Epithelial cell of esophagus (primary cell): Measurements from ENCODE around the gene STX1B.

Experiments used
- DNase-seq: peaks from one replicate; pipeline ENCODE4 v3.0.0; 2010; ENCODE audit warnings: low read depth
- H3K4me3 ChIP-seq: 2 replicates; pipeline ENCODE4 v1.5.1; 2011; ENCODE audit warnings: mild to moderate bottlenecking, low read length, control low read depth
- TF ChIP-seq, protein P1 (sequence below): IDR thresholded peaks from 2 replicates; pipeline ENCODE4 v1.5.1; 2011; ENCODE audit warnings: low read depth, mild to moderate bottlenecking, low read length, control low read depth, inconsistent platforms; ENCODE audit not compliant: insufficient read depth; ENCODE audit errors: missing control alignments

The STX1B gene

DNA sequence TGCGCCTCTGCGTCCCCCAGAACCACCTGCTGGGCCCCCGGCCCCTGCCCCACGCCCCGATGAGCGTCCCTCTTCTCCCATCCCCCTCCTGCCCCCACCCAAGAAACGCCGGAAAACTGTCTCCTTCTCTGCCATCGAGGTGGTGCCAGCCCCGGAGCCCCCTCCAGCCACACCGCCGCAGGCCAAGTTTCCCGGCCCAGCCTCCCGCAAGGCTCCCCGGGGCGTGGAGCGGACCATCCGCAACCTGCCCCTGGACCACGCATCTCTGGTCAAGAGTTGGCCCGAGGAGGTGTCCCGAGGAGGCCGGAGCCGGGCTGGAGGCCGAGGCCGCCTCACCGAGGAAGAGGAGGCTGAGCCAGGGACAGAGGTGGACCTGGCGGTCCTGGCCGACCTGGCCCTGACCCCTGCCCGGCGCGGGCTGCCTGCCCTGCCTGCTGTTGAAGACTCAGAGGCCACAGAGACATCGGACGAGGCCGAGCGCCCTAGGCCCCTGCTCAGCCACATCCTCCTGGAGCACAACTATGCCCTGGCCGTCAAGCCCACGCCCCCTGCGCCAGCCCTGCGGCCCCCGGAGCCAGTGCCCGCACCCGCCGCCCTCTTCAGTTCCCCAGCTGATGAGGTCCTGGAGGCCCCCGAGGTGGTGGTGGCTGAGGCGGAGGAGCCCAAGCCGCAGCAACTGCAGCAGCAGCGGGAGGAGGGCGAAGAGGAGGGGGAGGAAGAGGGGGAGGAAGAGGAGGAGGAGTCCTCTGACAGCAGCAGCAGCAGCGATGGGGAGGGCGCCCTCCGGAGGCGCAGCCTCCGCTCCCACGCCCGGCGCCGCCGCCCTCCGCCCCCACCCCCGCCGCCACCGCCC is 31.0 kb downstream of the STX1B start:
- DNase-seq = no peak
- TF ChIP-seq, protein P1, sequence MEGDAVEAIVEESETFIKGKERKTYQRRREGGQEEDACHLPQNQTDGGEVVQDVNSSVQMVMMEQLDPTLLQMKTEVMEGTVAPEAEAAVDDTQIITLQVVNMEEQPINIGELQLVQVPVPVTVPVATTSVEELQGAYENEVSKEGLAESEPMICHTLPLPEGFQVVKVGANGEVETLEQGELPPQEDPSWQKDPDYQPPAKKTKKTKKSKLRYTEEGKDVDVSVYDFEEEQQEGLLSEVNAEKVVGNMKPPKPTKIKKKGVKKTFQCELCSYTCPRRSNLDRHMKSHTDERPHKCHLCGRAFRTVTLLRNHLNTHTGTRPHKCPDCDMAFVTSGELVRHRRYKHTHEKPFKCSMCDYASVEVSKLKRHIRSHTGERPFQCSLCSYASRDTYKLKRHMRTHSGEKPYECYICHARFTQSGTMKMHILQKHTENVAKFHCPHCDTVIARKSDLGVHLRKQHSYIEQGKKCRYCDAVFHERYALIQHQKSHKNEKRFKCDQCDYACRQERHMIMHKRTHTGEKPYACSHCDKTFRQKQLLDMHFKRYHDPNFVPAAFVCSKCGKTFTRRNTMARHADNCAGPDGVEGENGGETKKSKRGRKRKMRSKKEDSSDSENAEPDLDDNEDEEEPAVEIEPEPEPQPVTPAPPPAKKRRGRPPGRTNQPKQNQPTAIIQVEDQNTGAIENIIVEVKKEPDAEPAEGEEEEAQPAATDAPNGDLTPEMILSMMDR = no peak
- no peak overlapping the region for H3K4me3 ChIP-seq

GRCh38 chr16:30977502-30977901 is 32.9 kb downstream of the STX1B start:
- no peak overlapping the region for H3K4me3 ChIP-seq
- TF ChIP-seq, protein P1 = peak; percentile 14
- no peak for DNase-seq

DNA sequence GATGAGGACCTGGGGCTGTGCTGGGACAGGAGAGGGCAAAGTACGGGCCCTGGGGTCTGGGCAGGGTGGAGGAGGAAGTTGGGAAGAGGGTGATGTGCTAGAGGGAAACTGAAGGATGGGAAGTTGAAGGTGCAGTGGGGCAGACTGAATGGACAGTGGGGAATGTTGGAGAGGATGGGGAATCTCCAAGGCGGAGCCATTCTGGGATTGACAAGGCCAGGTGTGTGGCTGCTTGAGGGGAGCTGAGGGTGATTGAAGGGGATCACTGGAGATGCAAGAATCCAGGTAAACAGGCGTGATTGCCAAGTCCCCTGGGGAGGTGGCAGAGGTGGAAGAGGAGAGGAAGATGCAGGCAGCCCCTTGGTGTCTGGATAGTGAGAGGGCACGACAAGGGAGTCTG is 34.0 kb downstream of the STX1B start:
- TF ChIP-seq, protein P1 = no peak
- no peak overlapping the region for H3K4me3 ChIP-seq
- DNase-seq = no peak

DNA sequence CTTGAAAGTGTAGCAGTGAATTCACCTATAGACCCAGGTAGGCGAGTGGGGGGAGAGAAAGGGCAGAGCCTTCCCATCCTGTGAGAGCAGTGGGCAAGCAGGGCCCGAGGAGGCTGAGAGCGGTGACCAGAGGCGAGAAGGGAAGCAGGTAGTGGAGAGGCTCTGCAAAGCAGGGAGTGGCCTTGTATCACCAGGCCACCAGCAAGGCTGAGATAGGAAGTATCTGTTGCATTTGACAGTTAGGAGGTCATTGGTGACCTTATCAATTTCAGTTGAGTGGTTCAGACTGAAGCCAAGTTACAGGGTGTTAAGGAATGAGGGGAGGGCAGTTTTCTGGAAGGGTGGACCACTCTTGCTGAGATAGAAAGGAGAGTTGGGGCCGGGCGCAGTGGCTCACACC is 36.1 kb downstream of the STX1B start:
- no peak for DNase-seq
- no peak overlapping the region for H3K4me3 ChIP-seq
- TF ChIP-seq, protein P1 = no peak

DNA sequence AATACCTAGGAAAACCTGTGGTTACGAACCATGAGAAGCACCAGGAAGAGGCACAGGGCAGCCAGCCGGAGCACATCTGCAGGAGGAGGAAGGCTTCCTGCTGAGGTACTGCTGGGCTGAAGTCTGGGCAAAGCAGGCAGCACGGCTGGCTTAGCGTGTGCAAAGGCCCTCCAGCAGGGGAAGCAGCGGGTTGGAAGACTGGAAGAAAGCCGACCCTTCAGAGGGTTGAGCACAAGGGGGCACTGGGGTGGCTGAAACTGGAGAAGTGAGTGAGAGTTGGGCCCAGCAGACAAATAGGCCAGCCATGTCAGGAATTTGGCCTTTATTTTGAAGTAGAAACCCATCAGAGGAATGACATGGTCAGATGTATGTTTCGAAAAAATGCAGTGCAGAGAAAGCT is 37.6 kb downstream of the STX1B start:
- TF ChIP-seq, protein P1 = no peak
- H3K4me3 ChIP-seq = no peak overlapping the region
- DNase-seq = no peak

DNA sequence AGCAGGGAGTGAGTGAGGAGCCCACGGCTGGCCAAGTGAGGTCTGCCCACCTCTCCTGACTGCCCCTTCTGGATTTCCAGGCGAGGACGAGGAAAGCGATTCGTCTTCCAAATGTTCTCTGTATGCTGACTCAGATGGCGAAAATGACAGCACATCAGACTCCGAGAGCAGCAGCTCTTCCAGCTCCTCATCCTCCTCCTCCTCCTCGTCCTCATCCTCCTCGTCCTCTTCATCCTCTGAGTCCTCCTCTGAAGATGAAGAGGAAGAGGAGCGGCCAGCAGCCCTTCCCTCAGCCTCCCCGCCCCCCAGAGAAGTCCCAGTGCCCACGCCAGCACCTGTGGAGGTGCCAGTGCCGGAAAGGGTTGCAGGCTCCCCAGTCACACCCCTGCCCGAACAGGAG is 39.1 kb downstream of the STX1B start:
- TF ChIP-seq, protein P1 = no peak
- H3K4me3 ChIP-seq = no peak overlapping the region
- no peak for DNase-seq
